Stimulated activated CD8-positive, alpha-beta memory T cell treated with anti-CD3 and anti-CD28 coated beads, Interleukin-7, amount 100 ng/mL, for 24 hours (primary cell): Measurements from ENCODE around the gene TMEM119.
"Not testable (repeated sequence)": the region's sequence is repeated elsewhere in the genome, so short reads cannot be mapped to it uniquely, and the experiment has no call there.

Experiments used
- DNase-seq: peaks from one replicate; pipeline ENCODE4 v3.0.0-alpha.2; 2020; ENCODE audit warnings: low read depth

The TMEM119 gene

GRCh38 chr12:108599948-108600701 lies 2.2 kb upstream of the TMEM119 start:
- DNase-seq: no peak

GRCh38 chr12:108599541-108599940 lies 1.7 kb upstream of the TMEM119 start:
- DNase-seq: no peak

- no peak for DNase-seq
Observed at GRCh38 chr12:108598553-108599250, 818 bp upstream of the TMEM119 start.

GRCh38 chr12:108596854-108597558 lies 878 bp downstream of the TMEM119 start:
- no peak for DNase-seq

- DNase-seq: no peak
Observed at GRCh38 chr12:108595711-108596647, 1.9 kb downstream of the TMEM119 start.

GRCh38 chr12:108594960-108595710 lies 2.7 kb downstream of the TMEM119 start:
- DNase-seq: no peak

- no peak for DNase-seq
Observed at GRCh38 chr12:108594323-108594903, 3.5 kb downstream of the TMEM119 start.

- no peak for DNase-seq
Observed at GRCh38 chr12:108592033-108592909, 5.6 kb downstream of the TMEM119 start.

GRCh38 chr12:108591267-108591980 lies 6.5 kb downstream of the TMEM119 start:
- no peak for DNase-seq

- not testable (repeated sequence) for DNase-seq
Observed at GRCh38 chr12:108590463-108590862, 7.4 kb downstream of the TMEM119 start.

GRCh38 chr12:108589840-108590229 lies 8.0 kb downstream of the TMEM119 start:
- DNase-seq: no peak

GRCh38 chr12:108589028-108589839 lies 8.7 kb downstream of the TMEM119 start:
- DNase-seq: no peak

- no peak for DNase-seq
Observed at GRCh38 chr12:108587826-108588225, 10.1 kb downstream of the TMEM119 start.

GRCh38 chr12:108586306-108586705 lies 11.6 kb downstream of the TMEM119 start:
- no peak for DNase-seq

GRCh38 chr12:108585864-108586263 lies 12.0 kb downstream of the TMEM119 start:
- no peak for DNase-seq

- DNase-seq: no peak
Observed at GRCh38 chr12:108584456-108585065, 13.3 kb downstream of the TMEM119 start.

GRCh38 chr12:108583991-108584390 lies 13.9 kb downstream of the TMEM119 start:
- no peak for DNase-seq
